Natural killer cell (primary cell): Measurements from ENCODE around the gene CCNQ. TPM values are rescaled to one million over a fixed set of nuclear protein-coding genes. Genes with fewer than 3 reads are reported as not detected.

Experiments used
- ATAC-seq, 3 donors: fragments of 150-1000 bp in 2 of 3; fragments of 200-7000 bp in 1 of 3; cut with Tn5 transposase; 1 replicate in 1 of 3; 2 replicates in 2 of 3; pipeline ENCODE4 v1.10.0; 2021; ENCODE audit warnings: mild to moderate bottlenecking in 2 of 3, moderate library complexity in 2 of 3
- DNase-seq, 2 donors: peaks; one replicate each; pipeline versions ENCODE4 v3.0.0 to v3.0.0-alpha.2; 2013 to 2021; ENCODE audit warnings: mixed read lengths in 1 of 2
- H3K27ac ChIP-seq: one replicate; pipeline ENCODE4 v1.5.1; 2013; ENCODE audit warnings: mild to moderate bottlenecking, low read length
- H3K27me3 ChIP-seq: one replicate; pipeline ENCODE4 v1.6.1; 2013; ENCODE audit warnings: low read length; ENCODE audit not compliant: control insufficient read depth, insufficient read depth
- H3K36me3 ChIP-seq: one replicate; pipeline ENCODE4 v1.6.1; 2013; ENCODE audit warnings: low read length; ENCODE audit not compliant: control insufficient read depth, insufficient read depth
- H3K4me1 ChIP-seq: one replicate; pipeline ENCODE4 v1.6.1; 2013; ENCODE audit warnings: low read length; ENCODE audit not compliant: control insufficient read depth, insufficient read depth
- H3K4me3 ChIP-seq: one replicate; pipeline ENCODE4 v1.5.1; 2013; ENCODE audit warnings: low read length
- H3K9me3 ChIP-seq: one replicate; pipeline ENCODE4 v1.6.1; 2013; ENCODE audit warnings: low read length; ENCODE audit not compliant: control insufficient read depth, insufficient read depth
- H3K27ac Mint-ChIP-seq, 2 donors: one replicate each; pipeline ENCODE4 v1.8.0; 2022; ENCODE audit warnings: mild to moderate bottlenecking in 2 of 2, mixed read lengths in 2 of 2, moderate library complexity in 1 of 2
- H3K27me3 Mint-ChIP-seq, 2 donors: one replicate each; pipeline ENCODE4 v1.8.0; 2022; ENCODE audit warnings: low read depth in 2 of 2, mixed read lengths in 2 of 2
- H3K36me3 Mint-ChIP-seq: one replicate; pipeline ENCODE4 v1.8.0; 2022; ENCODE audit warnings: mixed read lengths
- H3K4me1 Mint-ChIP-seq, 2 donors: one replicate each; pipeline ENCODE4 v1.8.0; 2022; ENCODE audit warnings: mixed read lengths in 2 of 2
- H3K4me3 Mint-ChIP-seq: one replicate; pipeline ENCODE4 v1.8.0; 2022; ENCODE audit warnings: mild to moderate bottlenecking, moderate library complexity, mixed read lengths
- H3K9me3 Mint-ChIP-seq, 2 donors: one replicate each; pipeline ENCODE4 v1.8.0; 2022; ENCODE audit warnings: mixed read lengths in 2 of 2
- WGBS: methylation state at CpG from one replicate; pipeline ENCODE4 v1.1.7; 2013; ENCODE audit warnings: missing lambda C conversion rate; ENCODE audit not compliant: insufficient coverage; 5-methylcytosine and 5-hydroxymethylcytosine counted together
- intact Hi-C: fragments of 100-400 bp; cut with micrococcal nuclease; formaldehyde crosslinking; loops from one replicate; pipeline ENCODE4 v1.14.2; 2022
- total RNA-seq, 4 donors: library from RNA; stranded (reverse); fragments of 120-200 nt in 1 of 4; gene quantifications; one replicate each; pipeline versions ENCODE4 v1.2.3 to v1.2.4, GENCODE V29; 2013 to 2022
- TF ChIP-seq, protein P1 (sequence below): fragments of 200-600 bp; IDR thresholded peaks from one replicate; pipeline ENCODE4 v1.8.0; 2022; ENCODE audit warnings: antibody characterized with exemption

The CCNQ gene
- total RNA-seq, 3 donors from 2014 or later (not counting 1 experiment from before 2014, with no cell fraction given), result 9.0 to 17.2 (median 12.5) TPM

- no peaks in the 10 kb centered on the region for H3K36me3 Mint-ChIP-seq
- Histone ChIP-seq H3K9me3 (no peaks in the 10 kb centered on the region), H3K27ac (no peak overlapping the region), H3K27me3 (no peaks in the 10 kb centered on the region), H3K4me3 (no peak overlapping the region), H3K4me1 (peaks cover 19% of the 10 kb centered on the region), H3K36me3 (no peaks in the 10 kb centered on the region)
- H3K4me1 Mint-ChIP-seq, result peaks cover 13 to 29% of the 10 kb centered on the region in 2 donors
- peaks cover 0 to 26% of the 10 kb centered on the region in 2 donors for H3K27me3 Mint-ChIP-seq
- H3K27ac Mint-ChIP-seq, result no peak overlapping the region
- H3K4me3 Mint-ChIP-seq, result no peak overlapping the region
- ATAC-seq (no peak), DNase-seq (no peak)
- TF ChIP-seq, protein P1, sequence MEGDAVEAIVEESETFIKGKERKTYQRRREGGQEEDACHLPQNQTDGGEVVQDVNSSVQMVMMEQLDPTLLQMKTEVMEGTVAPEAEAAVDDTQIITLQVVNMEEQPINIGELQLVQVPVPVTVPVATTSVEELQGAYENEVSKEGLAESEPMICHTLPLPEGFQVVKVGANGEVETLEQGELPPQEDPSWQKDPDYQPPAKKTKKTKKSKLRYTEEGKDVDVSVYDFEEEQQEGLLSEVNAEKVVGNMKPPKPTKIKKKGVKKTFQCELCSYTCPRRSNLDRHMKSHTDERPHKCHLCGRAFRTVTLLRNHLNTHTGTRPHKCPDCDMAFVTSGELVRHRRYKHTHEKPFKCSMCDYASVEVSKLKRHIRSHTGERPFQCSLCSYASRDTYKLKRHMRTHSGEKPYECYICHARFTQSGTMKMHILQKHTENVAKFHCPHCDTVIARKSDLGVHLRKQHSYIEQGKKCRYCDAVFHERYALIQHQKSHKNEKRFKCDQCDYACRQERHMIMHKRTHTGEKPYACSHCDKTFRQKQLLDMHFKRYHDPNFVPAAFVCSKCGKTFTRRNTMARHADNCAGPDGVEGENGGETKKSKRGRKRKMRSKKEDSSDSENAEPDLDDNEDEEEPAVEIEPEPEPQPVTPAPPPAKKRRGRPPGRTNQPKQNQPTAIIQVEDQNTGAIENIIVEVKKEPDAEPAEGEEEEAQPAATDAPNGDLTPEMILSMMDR, result no peak
- no peaks in the 10 kb centered on the region for H3K9me3 Mint-ChIP-seq
- intact Hi-C loops, result no loop called here
- WGBS, result 96% methylated on average over 17 of the region's 17 CpGs
Observed at GRCh38 chrX:153603131-153603656, 4.3 kb upstream of the CCNQ start.

DNA sequence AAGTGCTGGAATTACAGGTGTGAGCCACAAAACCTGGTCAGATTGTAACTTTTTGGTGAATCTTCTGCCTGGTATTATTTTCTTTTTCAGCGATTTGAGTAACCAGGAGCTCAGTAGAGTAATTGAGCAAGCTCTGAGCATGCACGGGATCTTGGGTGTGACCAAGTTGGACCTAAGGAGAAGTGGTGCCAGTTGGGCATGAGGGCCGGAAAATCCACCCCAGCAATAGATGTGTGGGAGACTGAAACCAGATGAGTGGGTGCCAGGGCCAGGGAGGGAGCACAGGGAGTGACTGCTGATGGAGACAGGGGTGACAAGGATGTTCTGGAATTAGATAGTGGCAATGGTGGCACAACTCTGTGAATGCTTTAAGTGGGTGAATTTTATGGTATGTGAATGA lies 3.7 kb upstream of the CCNQ start:
- Histone ChIP-seq H3K4me3 (no peak overlapping the region), H3K36me3 (no peaks in the 10 kb centered on the region), H3K4me1 (peaks cover 24% of the 10 kb centered on the region), H3K9me3 (no peaks in the 10 kb centered on the region), H3K27me3 (no peaks in the 10 kb centered on the region), H3K27ac (no peak overlapping the region)
- WGBS, result 98% methylated on average over 3 of the region's 3 CpGs
- no peak for DNase-seq
- intact Hi-C loops, result no loop called here
- Mint-ChIP-seq H3K36me3 (no peaks in the 10 kb centered on the region), H3K9me3 (no peaks in the 10 kb centered on the region), H3K27ac (no peak overlapping the region), H3K4me1 (peaks cover 13 to 33% of the 10 kb centered on the region in 2 donors), H3K4me3 (no peak overlapping the region), H3K27me3 (peaks cover 0 to 25% of the 10 kb centered on the region in 2 donors)
- no peak for ATAC-seq
- TF ChIP-seq, protein P1, result no peak

DNA sequence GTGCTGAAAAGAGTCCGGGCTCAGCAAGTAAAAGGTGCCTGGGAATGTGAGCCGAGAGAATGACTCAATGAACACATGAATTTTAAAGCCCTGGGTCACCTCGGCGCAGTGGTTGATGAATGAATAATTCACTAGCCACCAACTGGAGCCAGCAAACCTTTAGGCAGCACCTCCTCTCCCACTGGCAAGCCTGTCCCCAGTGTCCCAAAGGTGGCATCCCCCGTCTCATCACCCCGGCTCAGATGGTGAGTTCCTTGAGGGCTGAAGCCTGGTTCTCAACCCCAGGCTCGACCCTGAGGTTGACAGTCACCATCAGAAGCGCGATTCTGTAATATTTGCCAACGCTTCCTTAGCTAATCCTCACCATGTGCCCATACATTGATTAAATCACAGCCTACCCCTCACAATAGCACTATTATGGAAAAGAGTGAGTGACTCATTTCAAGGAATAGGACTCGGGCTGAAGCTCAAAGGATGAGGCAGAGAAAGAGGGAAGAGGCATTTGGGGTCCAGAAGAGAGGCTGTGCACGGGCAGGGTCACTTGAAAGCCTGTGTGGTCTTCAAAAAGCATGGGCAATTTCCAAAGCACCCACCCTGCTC lies 2.7 kb upstream of the CCNQ start:
- Histone ChIP-seq H3K4me3 (no peak overlapping the region), H3K36me3 (no peaks in the 10 kb centered on the region), H3K9me3 (no peaks in the 10 kb centered on the region), H3K27ac (no peak overlapping the region), H3K27me3 (no peaks in the 10 kb centered on the region), H3K4me1 (peaks cover 28% of the 10 kb centered on the region)
- no peaks in the 10 kb centered on the region for H3K36me3 Mint-ChIP-seq
- H3K4me1 Mint-ChIP-seq, result peaks cover 13 to 43% of the 10 kb centered on the region in 2 donors
- over 99% methylated on average over 8 of the region's 12 CpGs for WGBS
- TF ChIP-seq, protein P1, result no peak
- no peak for ATAC-seq
- no peak overlapping the region for H3K27ac Mint-ChIP-seq
- H3K9me3 Mint-ChIP-seq, result no peaks in the 10 kb centered on the region
- peaks cover 0 to 18% of the 10 kb centered on the region in 2 donors for H3K27me3 Mint-ChIP-seq
- intact Hi-C loops, result no loop called here
- H3K4me3 Mint-ChIP-seq, result peak overlapping the region; percentile 50
- DNase-seq, result no peak

DNA sequence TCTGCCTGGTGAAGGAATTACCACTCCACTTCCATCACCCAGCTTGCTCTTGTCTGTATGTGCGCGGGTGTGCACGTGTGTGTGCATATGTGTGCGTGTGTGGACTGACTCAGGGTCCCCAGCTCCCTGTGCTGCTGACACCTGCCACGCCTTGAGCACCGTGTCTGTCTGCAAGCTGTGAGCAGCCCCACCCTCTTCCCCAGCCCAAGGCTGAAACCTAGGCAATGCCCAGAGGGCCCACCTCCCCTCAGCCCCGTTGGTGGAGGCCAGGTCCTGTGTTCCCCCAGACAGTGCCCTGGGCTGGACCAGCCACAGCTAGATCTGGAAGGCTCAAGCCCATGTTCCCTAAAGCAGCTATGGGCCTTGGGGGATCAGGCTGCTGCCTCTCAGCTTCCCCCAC lies 2.0 kb upstream of the CCNQ start:
- whole genome bisulfite sequencing, result 74% methylated on average over 7 of the region's 7 CpGs
- no peaks in the 10 kb centered on the region for H3K9me3 Mint-ChIP-seq
- ATAC-seq (no peak), DNase-seq (no peak)
- intact Hi-C loops, result no loop called here
- TF ChIP-seq, protein P1, result no peak
- H3K27ac ChIP-seq, result no peak overlapping the region
- H3K4me1 ChIP-seq, result peaks cover 32% of the 10 kb centered on the region
- H3K36me3 Mint-ChIP-seq, result no peaks in the 10 kb centered on the region
- no peaks in the 10 kb centered on the region for H3K9me3 ChIP-seq
- H3K27me3 Mint-ChIP-seq, result peaks cover 0 to 12% of the 10 kb centered on the region in 2 donors
- H3K27ac Mint-ChIP-seq, result no peak overlapping the region
- no peak overlapping the region for H3K4me3 Mint-ChIP-seq
- H3K36me3 ChIP-seq, result no peaks in the 10 kb centered on the region
- H3K27me3 ChIP-seq, result no peaks in the 10 kb centered on the region
- H3K4me1 Mint-ChIP-seq, result peaks cover 18 to 48% of the 10 kb centered on the region in 2 donors
- H3K4me3 ChIP-seq, result no peak overlapping the region
